Bronchial epithelial cell (primary cell): ENCODE measurements around the gene AQP1. TPM values are rescaled to one million over a fixed set of nuclear protein-coding genes. Genes with fewer than 3 reads are reported as not detected.

Experiments
- DNase-seq: peaks from one replicate; pipeline ENCODE4 v3.0.0-alpha.2; 2010; ENCODE audit warnings: low read depth
- FAIRE-seq: peaks from 2 replicates; lab custom pipeline; 2011; peaks lifted over from hg19 to GRCh38; lab: Jason Lieb, UNC
- H3K27me3 ChIP-seq: 2 replicates; pipeline ENCODE4 v1.5.1; 2011; ENCODE audit warnings: low read length; ENCODE audit not compliant: control insufficient read depth, insufficient read depth
- H3K36me3 ChIP-seq: 2 replicates; pipeline ENCODE4 v1.5.1; 2011; ENCODE audit warnings: low read length; ENCODE audit not compliant: control insufficient read depth, insufficient read depth
- H3K4me3 ChIP-seq: 2 replicates; pipeline ENCODE4 v1.5.1; 2011; ENCODE audit warnings: mild to moderate bottlenecking, low read depth, low read length, control low read depth
- total RNA-seq: library from RNA; depleted of rRNA; stranded (reverse); fragments of >200 nt; gene quantifications from 2 replicates; pipeline ENCODE4 v1.2.1, GENCODE V29; 2014
- TF ChIP-seq, protein P1 (sequence below): IDR thresholded peaks from 2 replicates; pipeline ENCODE4 v1.5.1; 2011; ENCODE audit warnings: mild to moderate bottlenecking, moderate library complexity, low read length, control low read depth, inconsistent platforms; ENCODE audit not compliant: insufficient read depth, severe bottlenecking

Gene AQP1
- total RNA-seq, 1 donor from 2014 or later: under 0.01 TPM

DNA sequence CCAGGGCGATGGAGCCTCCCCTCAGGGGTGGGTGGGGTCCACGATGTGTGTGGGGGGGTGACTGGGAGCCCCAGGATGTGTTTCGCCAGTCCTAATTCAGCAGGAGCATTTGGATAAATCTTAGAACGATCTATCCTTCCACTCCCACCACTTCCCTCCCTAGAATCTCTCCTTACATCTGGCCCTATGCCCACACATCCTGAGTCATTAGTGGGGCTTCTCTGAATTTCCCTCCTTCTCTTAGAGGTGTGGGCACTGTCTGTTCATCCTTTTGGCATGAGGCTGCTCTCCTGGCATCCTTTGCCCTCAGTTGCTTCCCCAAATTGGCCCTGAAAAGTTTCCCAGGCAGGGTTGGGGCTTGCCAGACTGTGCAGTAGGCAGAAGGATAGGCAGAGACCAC, 53.7 kb downstream of the AQP1 start:
- Histone ChIP-seq H3K4me3 (no peak overlapping the region), H3K36me3 (no peaks in the 10 kb centered on the region), H3K27me3 (no peaks in the 10 kb centered on the region)
- no peak for FAIRE-seq
- DNase-seq: no peak
- TF ChIP-seq, protein P1, sequence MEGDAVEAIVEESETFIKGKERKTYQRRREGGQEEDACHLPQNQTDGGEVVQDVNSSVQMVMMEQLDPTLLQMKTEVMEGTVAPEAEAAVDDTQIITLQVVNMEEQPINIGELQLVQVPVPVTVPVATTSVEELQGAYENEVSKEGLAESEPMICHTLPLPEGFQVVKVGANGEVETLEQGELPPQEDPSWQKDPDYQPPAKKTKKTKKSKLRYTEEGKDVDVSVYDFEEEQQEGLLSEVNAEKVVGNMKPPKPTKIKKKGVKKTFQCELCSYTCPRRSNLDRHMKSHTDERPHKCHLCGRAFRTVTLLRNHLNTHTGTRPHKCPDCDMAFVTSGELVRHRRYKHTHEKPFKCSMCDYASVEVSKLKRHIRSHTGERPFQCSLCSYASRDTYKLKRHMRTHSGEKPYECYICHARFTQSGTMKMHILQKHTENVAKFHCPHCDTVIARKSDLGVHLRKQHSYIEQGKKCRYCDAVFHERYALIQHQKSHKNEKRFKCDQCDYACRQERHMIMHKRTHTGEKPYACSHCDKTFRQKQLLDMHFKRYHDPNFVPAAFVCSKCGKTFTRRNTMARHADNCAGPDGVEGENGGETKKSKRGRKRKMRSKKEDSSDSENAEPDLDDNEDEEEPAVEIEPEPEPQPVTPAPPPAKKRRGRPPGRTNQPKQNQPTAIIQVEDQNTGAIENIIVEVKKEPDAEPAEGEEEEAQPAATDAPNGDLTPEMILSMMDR: no peak

DNA sequence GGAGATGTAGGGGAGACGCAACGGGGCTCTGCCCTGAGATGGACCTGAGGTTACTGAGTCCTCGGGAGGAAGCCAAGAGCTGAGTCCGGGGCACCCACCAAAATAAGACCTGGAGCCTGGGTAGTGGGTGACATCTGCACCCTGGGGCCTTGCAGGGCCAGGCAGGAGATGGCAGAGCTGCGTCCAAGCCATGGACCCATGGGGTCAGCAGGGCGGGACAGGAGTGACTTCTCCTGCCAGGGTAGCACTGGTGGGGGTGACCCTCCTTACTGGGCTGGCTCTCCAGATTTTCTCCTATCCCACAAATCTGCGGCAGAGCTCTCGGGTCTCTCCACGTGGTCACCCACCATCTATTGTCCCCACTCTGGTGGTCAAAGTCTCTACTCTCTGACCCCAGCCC, 54.2 kb downstream of the AQP1 start:
- no peaks in the 10 kb centered on the region for H3K36me3 ChIP-seq
- TF ChIP-seq, protein P1: no peak
- no peak overlapping the region for H3K4me3 ChIP-seq
- FAIRE-seq: no peak
- no peaks in the 10 kb centered on the region for H3K27me3 ChIP-seq
- DNase-seq: no peak

DNA sequence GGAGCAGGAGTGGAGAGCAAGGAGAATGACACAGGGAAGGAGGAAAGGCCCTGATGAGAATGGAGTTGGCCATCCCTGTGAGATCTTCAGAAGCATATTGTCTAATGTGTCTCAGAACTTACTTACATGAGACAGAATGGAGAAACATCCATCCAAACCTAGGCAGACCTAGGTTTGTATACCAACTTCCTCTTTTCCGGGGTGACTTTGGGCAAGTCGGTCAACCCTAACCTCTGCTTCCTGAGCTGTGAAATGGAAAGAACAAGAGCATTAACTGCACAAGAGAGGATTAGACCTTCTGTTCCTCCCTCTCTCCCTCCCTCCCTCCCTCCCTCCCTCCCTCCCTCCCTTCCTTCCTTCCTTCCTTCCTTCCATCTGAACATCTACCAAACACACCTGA, 56.6 kb downstream of the AQP1 start:
- peaks cover 2% of the 10 kb centered on the region for H3K27me3 ChIP-seq

DNA sequence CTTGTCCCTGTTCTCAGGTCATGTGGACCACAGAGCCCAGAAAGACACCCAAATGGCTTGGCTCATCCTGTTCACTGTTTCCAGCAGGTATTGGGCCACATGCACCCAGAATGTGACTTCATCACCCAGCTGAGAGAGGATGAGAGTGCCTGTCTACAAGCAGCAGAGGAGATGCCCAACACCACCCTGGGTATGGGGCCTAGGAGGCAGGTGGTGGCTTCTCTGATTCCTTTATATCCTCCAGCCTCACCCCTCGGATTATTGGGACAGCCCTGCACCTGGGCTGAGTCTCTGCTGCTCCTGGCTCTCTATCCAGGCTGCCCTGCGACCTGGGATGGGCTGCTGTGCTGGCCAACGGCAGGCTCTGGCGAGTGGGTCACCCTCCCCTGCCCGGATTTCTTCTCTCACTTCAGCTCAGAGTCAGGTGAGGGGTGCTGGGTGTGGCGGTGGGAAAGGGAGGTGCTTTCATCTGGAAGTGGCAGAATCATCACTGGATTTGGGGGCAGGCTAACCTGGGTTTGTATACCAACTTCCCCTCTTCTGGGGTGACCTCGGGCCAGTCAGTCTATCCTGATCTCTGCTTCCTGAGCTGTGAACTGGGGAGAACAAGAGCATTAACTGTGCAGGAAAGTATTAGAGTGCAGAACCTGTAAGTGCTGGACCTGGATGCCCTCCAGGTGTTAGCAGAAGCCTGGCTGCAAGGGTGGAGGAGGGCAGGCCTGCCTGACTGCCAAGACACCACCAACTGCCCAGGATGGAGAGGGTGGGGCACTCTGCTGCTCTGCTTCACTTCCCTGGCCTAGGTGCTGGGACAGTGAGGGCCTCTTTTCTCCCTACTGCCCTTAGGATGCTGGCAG, 57.3 kb downstream of the AQP1 start:
- TF ChIP-seq, protein P1: no peak
- no peaks in the 10 kb centered on the region for H3K36me3 ChIP-seq
- no peak overlapping the region for H3K4me3 ChIP-seq
- FAIRE-seq (no peak), DNase-seq (no peak)
- H3K27me3 ChIP-seq: peaks cover 2% of the 10 kb centered on the region

More for the DNA sequence above, 56.6 kb downstream of the AQP1 start:
- H3K36me3 ChIP-seq: no peaks in the 10 kb centered on the region
- FAIRE-seq (no peak), DNase-seq (no peak)
- no peak overlapping the region for H3K4me3 ChIP-seq
- TF ChIP-seq, protein P1: no peak

DNA sequence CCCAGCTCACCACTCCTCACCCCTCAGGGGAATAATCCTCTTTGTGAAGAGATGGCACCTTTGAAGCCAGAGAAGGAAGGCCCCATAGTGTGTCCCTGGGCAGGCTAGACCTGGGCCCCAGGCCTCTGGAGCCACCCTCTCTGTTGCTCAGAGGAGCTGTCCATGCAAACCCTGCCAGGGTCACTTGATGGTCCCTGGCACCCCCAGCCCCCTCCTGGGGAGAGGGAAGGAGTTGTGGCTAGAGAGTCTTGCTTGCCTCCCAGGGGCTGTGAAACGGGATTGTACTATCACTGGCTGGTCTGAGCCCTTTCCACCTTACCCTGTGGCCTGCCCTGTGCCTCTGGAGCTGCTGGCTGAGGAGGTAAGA, 57.9 kb downstream of the AQP1 start:
- FAIRE-seq: no peak
- peaks cover 2% of the 10 kb centered on the region for H3K27me3 ChIP-seq
- no peak for DNase-seq
- no peaks in the 10 kb centered on the region for H3K36me3 ChIP-seq
- TF ChIP-seq, protein P1: no peak
- H3K4me3 ChIP-seq: no peak overlapping the region
